ENCODE measurements around the gene SWI5.
"Not testable (repeated sequence)": the region's sequence is repeated elsewhere in the genome, so short reads cannot be mapped to it uniquely, and the experiment has no call there.

The SWI5 gene

GRCh38 chr9:128262687-128263086 lies 13.4 kb upstream of the SWI5 start:
- Histone ChIP-seq H3K4me1 (ENCODE audit: control insufficient read depth, insufficient read depth, low read length) (no peaks in the 10 kb centered on the region), H3K36me3 (ENCODE audit: control insufficient read depth, insufficient read depth, low read length) (peaks cover 76% of the 10 kb centered on the region), H3K27ac (ENCODE audit: low read depth, low read length) (no peak overlapping the region), H3K9me3 (ENCODE audit: control insufficient read depth, insufficient read depth, low read length) (no peaks in the 10 kb centered on the region), H3K4me3 (ENCODE audit: low read depth, low read length) (no peak overlapping the region), H3K9ac (ENCODE audit: low read depth, low read length) (no peak overlapping the region), H3K27me3 (ENCODE audit: control insufficient read depth, insufficient read depth, low read length) (no peaks in the 10 kb centered on the region)

GRCh38 chr9:128265348-128265847 lies 10.7 kb upstream of the SWI5 start:
- no peaks in the 10 kb centered on the region for H3K4me1 ChIP-seq (ENCODE audit: control insufficient read depth, insufficient read depth, low read length)
- no peak overlapping the region for H3K9ac ChIP-seq (ENCODE audit: low read depth, low read length)
- H3K27me3 ChIP-seq (ENCODE audit: control insufficient read depth, insufficient read depth, low read length), result no peaks in the 10 kb centered on the region
- no peak overlapping the region for H3K27ac ChIP-seq (ENCODE audit: low read depth, low read length)
- peaks cover 49% of the 10 kb centered on the region for H3K36me3 ChIP-seq (ENCODE audit: control insufficient read depth, insufficient read depth, low read length)
- no peaks in the 10 kb centered on the region for H3K9me3 ChIP-seq (ENCODE audit: control insufficient read depth, insufficient read depth, low read length)
- no peak overlapping the region for H3K4me3 ChIP-seq (ENCODE audit: low read depth, low read length)

GRCh38 chr9:128266868-128267590 lies 9.0 kb upstream of the SWI5 start:
- Histone ChIP-seq H3K9ac (ENCODE audit: low read depth, low read length) (no peak overlapping the region), H3K4me1 (ENCODE audit: control insufficient read depth, insufficient read depth, low read length) (no peaks in the 10 kb centered on the region), H3K27ac (ENCODE audit: low read depth, low read length) (no peak overlapping the region), H3K9me3 (ENCODE audit: control insufficient read depth, insufficient read depth, low read length) (no peaks in the 10 kb centered on the region), H3K27me3 (ENCODE audit: control insufficient read depth, insufficient read depth, low read length) (no peaks in the 10 kb centered on the region), H3K4me3 (ENCODE audit: low read depth, low read length) (no peak overlapping the region), H3K36me3 (ENCODE audit: control insufficient read depth, insufficient read depth, low read length) (peaks cover 42% of the 10 kb centered on the region)

- H3K36me3 ChIP-seq (ENCODE audit: control insufficient read depth, insufficient read depth, low read length), result peaks cover 34% of the 10 kb centered on the region
- no peaks in the 10 kb centered on the region for H3K9me3 ChIP-seq (ENCODE audit: control insufficient read depth, insufficient read depth, low read length)
- H3K4me1 ChIP-seq (ENCODE audit: control insufficient read depth, insufficient read depth, low read length), result 0 out of 2 replicates have a peak, but pooled peaks cover 4% of the 10 kb centered on the region
- no peak overlapping the region for H3K4me3 ChIP-seq (ENCODE audit: low read depth, low read length)
- H3K27me3 ChIP-seq (ENCODE audit: control insufficient read depth, insufficient read depth, low read length), result no peaks in the 10 kb centered on the region
- no peak overlapping the region for H3K9ac ChIP-seq (ENCODE audit: low read depth, low read length)
- H3K27ac ChIP-seq (ENCODE audit: low read depth, low read length), result no peak overlapping the region
Measured at GRCh38 chr9:128271112-128271511, 5.0 kb upstream of the SWI5 start.

GRCh38 chr9:128271512-128271911 lies 4.6 kb upstream of the SWI5 start:
- Histone ChIP-seq H3K4me1 (ENCODE audit: control insufficient read depth, insufficient read depth, low read length) (0 out of 2 replicates have a peak, but pooled peaks cover 4% of the 10 kb centered on the region), H3K9ac (ENCODE audit: low read depth, low read length) (no peak overlapping the region), H3K27ac (ENCODE audit: low read depth, low read length) (no peak overlapping the region), H3K27me3 (ENCODE audit: control insufficient read depth, insufficient read depth, low read length) (no peaks in the 10 kb centered on the region), H3K36me3 (ENCODE audit: control insufficient read depth, insufficient read depth, low read length) (peaks cover 33% of the 10 kb centered on the region), H3K4me3 (ENCODE audit: low read depth, low read length) (no peak overlapping the region), H3K9me3 (ENCODE audit: control insufficient read depth, insufficient read depth, low read length) (no peaks in the 10 kb centered on the region)

- Histone ChIP-seq H3K4me1 (ENCODE audit: control insufficient read depth, insufficient read depth, low read length) (0 out of 2 replicates have a peak, but pooled peaks cover 4% of the 10 kb centered on the region), H3K9me3 (ENCODE audit: control insufficient read depth, insufficient read depth, low read length) (no peaks in the 10 kb centered on the region), H3K4me3 (ENCODE audit: low read depth, low read length) (no peak overlapping the region), H3K9ac (ENCODE audit: low read depth, low read length) (no peak overlapping the region), H3K36me3 (ENCODE audit: control insufficient read depth, insufficient read depth, low read length) (peaks cover 21% of the 10 kb centered on the region), H3K27ac (ENCODE audit: low read depth, low read length) (no peak overlapping the region), H3K27me3 (ENCODE audit: control insufficient read depth, insufficient read depth, low read length) (no peaks in the 10 kb centered on the region)
Measured at GRCh38 chr9:128274245-128274644, 1.8 kb upstream of the SWI5 start.

- no peaks in the 10 kb centered on the region for H3K9me3 ChIP-seq (ENCODE audit: control insufficient read depth, insufficient read depth, low read length)
- H3K9ac ChIP-seq (ENCODE audit: low read depth, low read length), result peak within 1 kb of the TSS; percentile 71
- peak within 1 kb of the TSS; percentile 79 for H3K4me3 ChIP-seq (ENCODE audit: low read depth, low read length)
- 0 out of 2 replicates have a peak, but pooled peaks cover 4% of the 10 kb centered on the region for H3K4me1 ChIP-seq (ENCODE audit: control insufficient read depth, insufficient read depth, low read length)
- no peaks in the 10 kb centered on the region for H3K27me3 ChIP-seq (ENCODE audit: control insufficient read depth, insufficient read depth, low read length)
- H3K36me3 ChIP-seq (ENCODE audit: control insufficient read depth, insufficient read depth, low read length), result peaks cover 25% of the 10 kb centered on the region
- peak within 1 kb of the TSS; percentile 84 for H3K27ac ChIP-seq (ENCODE audit: low read depth, low read length)
Measured at GRCh38 chr9:128275198-128276007, 673 bp upstream of the SWI5 start, which contains the start of gene GOLGA2. Gene GOLGA2, minus strand, starts transcription at chr9:128276007. Its CDS starts 31 bp downstream, at chr9:128275976.

GRCh38 chr9:128276574-128277270 lies 646 bp downstream of the SWI5 start:
- H3K9me3 ChIP-seq (ENCODE audit: control insufficient read depth, insufficient read depth, low read length), result no peaks in the 10 kb centered on the region
- H3K27ac ChIP-seq (ENCODE audit: low read depth, low read length), result peak overlapping the region; percentile 52
- peak overlapping the region; percentile 55 for H3K9ac ChIP-seq (ENCODE audit: low read depth, low read length)
- H3K4me3 ChIP-seq (ENCODE audit: low read depth, low read length), result peak overlapping the region; percentile 79
- 0 out of 2 replicates have a peak, but pooled peaks cover 4% of the 10 kb centered on the region for H3K4me1 ChIP-seq (ENCODE audit: control insufficient read depth, insufficient read depth, low read length)
- no peaks in the 10 kb centered on the region for H3K27me3 ChIP-seq (ENCODE audit: control insufficient read depth, insufficient read depth, low read length)
- peaks cover 18% of the 10 kb centered on the region for H3K36me3 ChIP-seq (ENCODE audit: control insufficient read depth, insufficient read depth, low read length)

- not testable (repeated sequence) for H3K27me3 ChIP-seq (ENCODE audit: control insufficient read depth, insufficient read depth, low read length); H3K9ac ChIP-seq (ENCODE audit: low read depth, low read length); H3K9me3 ChIP-seq (ENCODE audit: control insufficient read depth, insufficient read depth, low read length); H3K4me1 ChIP-seq (ENCODE audit: control insufficient read depth, insufficient read depth, low read length); H3K27ac ChIP-seq (ENCODE audit: low read depth, low read length); H3K36me3 ChIP-seq (ENCODE audit: control insufficient read depth, insufficient read depth, low read length); H3K4me3 ChIP-seq (ENCODE audit: low read depth, low read length)
Measured at GRCh38 chr9:128279088-128280073, 3.3 kb downstream of the SWI5 start.

GRCh38 chr9:128280084-128280622 lies 4.1 kb downstream of the SWI5 start:
- H3K27ac ChIP-seq (ENCODE audit: low read depth, low read length), result no peak overlapping the region
- H3K27me3 ChIP-seq (ENCODE audit: control insufficient read depth, insufficient read depth, low read length), result no peaks in the 10 kb centered on the region
- no peaks in the 10 kb centered on the region for H3K9me3 ChIP-seq (ENCODE audit: control insufficient read depth, insufficient read depth, low read length)
- no peak overlapping the region for H3K9ac ChIP-seq (ENCODE audit: low read depth, low read length)
- no peak overlapping the region for H3K4me3 ChIP-seq (ENCODE audit: low read depth, low read length)
- H3K4me1 ChIP-seq (ENCODE audit: control insufficient read depth, insufficient read depth, low read length), result no peaks in the 10 kb centered on the region
- peaks cover 5% of the 10 kb centered on the region for H3K36me3 ChIP-seq (ENCODE audit: control insufficient read depth, insufficient read depth, low read length)
